Testis (tissue), 3 donors: ENCODE measurements around the gene MSI2. TPM values are rescaled to one million over a fixed set of nuclear protein-coding genes. Genes with fewer than 3 reads are reported as not detected.

Experiments
- DNase-seq: peaks from one replicate; pipeline ENCODE4 v3.0.0-alpha.2; 2019
- H3K27ac ChIP-seq, 2 donors: fragments of 200-600 bp; sonication (generic); one replicate each; pipeline ENCODE4 v1.5.1; 2019
- H3K27me3 ChIP-seq: fragments of 200-600 bp; sonication (generic); one replicate; pipeline ENCODE4 v1.5.1; 2019
- H3K36me3 ChIP-seq: fragments of 200-600 bp; sonication (generic); one replicate; pipeline ENCODE4 v1.5.1; 2017; ENCODE audit warnings: low read depth; ENCODE audit errors: missing control alignments
- H3K4me1 ChIP-seq: fragments of 200-600 bp; sonication (generic); one replicate; pipeline ENCODE4 v1.5.1; 2019
- H3K4me3 ChIP-seq, 2 donors: fragments of 200-600 bp; sonication (generic); one replicate each; pipeline ENCODE4 v1.5.1; 2017 to 2019
- H3K9me3 ChIP-seq: fragments of 200-600 bp; sonication (generic); one replicate; pipeline ENCODE4 v1.5.1; 2017
- CTCF ChIP-seq, 3 experiments: fragments of 450-650 bp in 2 of 3; fragments of 200-600 bp in 1 of 3; sonication (generic) in 1 of 3; IDR thresholded peaks; one replicate each; pipeline ENCODE4 v1.5.1; 2016 to 2019; ENCODE audit warnings: antibody characterized with exemption in 3 of 3, mild to moderate bottlenecking in 2 of 3, moderate library complexity in 1 of 3
- POLR2A ChIP-seq: fragments of 450-650 bp; IDR thresholded peaks from one replicate; pipeline ENCODE4 v1.6.1; 2017; ENCODE audit warnings: antibody characterized with exemption, mild to moderate bottlenecking, moderate library complexity
- WGBS, 2 donors: methylation state at CpG; one replicate each; pipeline ENCODE4 v1.1.5; 2018; 5-methylcytosine and 5-hydroxymethylcytosine counted together
- intact Hi-C: fragments of 100-400 bp; cut with DNase I; formaldehyde crosslinking; loops from one replicate; pipeline ENCODE4 v1.15.1; 2023; ENCODE audit warnings: low total_unique reads
- polyA plus RNA-seq: library from polyadenylated mRNA; stranded (reverse); fragments of 350-450 nt; fragmentation: Illumina TruSeq; extraction: RNeasy Lipid Tissue Mini Kit (QIAGEN cat#74804); gene quantifications from one replicate; pipeline ENCODE4 v1.2.3, GENCODE V29; 2014; ENCODE audit warnings: low read depth, low replicate concordance; ENCODE audit not compliant: insufficient read depth
- total RNA-seq, 2 donors: library from RNA; depleted of rRNA; stranded (reverse); fragments of >200 nt; gene quantifications; one replicate each; pipeline ENCODE4 v1.2.3, GENCODE V29; 2016

The MSI2 gene
- total and polyA plus RNA-seq, 3 donors from 2014 or later: 46.5 to 106 (median 76.6) TPM

- no peak for DNase-seq
- WGBS, 2 donors: 91 to 97% methylated on average over 4 of the region's 4 CpGs
- Histone ChIP-seq H3K4me3 (no peak overlapping the region), H3K27me3 (no peaks in the 10 kb centered on the region), H3K27ac (no peak overlapping the region), H3K4me1 (no peaks in the 10 kb centered on the region), H3K9me3 (no peaks in the 10 kb centered on the region), H3K36me3 (no peaks in the 10 kb centered on the region)
- TF ChIP-seq CTCF (IDR thresholded peaks at IDR 0.05): no peak
- TF ChIP-seq POLR2A: no peak
- intact Hi-C loops: no loop called here
Measured at GRCh38 chr17:57586742-57587141, 330.4 kb downstream of the MSI2 start.

- H3K36me3 ChIP-seq: no peaks in the 10 kb centered on the region
- H3K27me3 ChIP-seq: no peaks in the 10 kb centered on the region
- no peak overlapping the region for H3K4me3 ChIP-seq
- TF ChIP-seq POLR2A: no peak
- TF ChIP-seq CTCF (IDR thresholded peaks at IDR 0.05): no peak
- no peak for DNase-seq
- H3K9me3 ChIP-seq: no peaks in the 10 kb centered on the region
- H3K4me1 ChIP-seq: no peaks in the 10 kb centered on the region
- intact Hi-C loops: no loop called here
- H3K27ac ChIP-seq: no peak overlapping the region
- WGBS, 2 donors: 83 to 92% methylated on average over 14 to 16 of the region's 16 CpGs
Measured at GRCh38 chr17:57587193-57587969, 331.1 kb downstream of the MSI2 start.

DNA sequence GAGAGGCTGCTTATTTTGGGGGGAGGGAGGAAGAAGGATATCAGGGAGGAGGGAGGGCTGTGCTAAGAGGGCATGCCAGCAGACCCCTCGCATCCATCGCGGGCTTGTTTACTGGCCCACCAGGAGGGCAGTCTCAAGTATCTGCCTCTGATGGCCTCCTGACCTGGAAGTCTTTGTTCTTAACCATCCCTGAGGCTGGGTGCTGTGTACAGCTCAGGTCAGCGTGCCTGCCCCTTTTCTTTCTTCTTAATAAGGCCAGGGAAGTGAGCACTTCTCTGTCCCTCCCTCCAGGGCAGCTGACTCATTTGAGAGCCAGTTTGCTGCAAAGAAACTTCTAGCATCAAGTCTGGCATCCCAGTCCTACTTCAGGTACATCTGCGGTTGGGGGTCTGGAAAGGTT is 331.8 kb downstream of the MSI2 start:
- intact Hi-C loops: no loop called here
- no peak overlapping the region for H3K4me3 ChIP-seq
- H3K36me3 ChIP-seq: no peaks in the 10 kb centered on the region
- 90% methylated on average over 5 of the region's 5 CpGs for WGBS, 2 donors
- no peaks in the 10 kb centered on the region for H3K4me1 ChIP-seq
- no peaks in the 10 kb centered on the region for H3K9me3 ChIP-seq
- no peak for DNase-seq
- no peak overlapping the region for H3K27ac ChIP-seq
- TF ChIP-seq POLR2A: no peak
- no peak for TF ChIP-seq CTCF (IDR thresholded peaks at IDR 0.05)
- H3K27me3 ChIP-seq: no peaks in the 10 kb centered on the region

- no peaks in the 10 kb centered on the region for H3K9me3 ChIP-seq
- no peak overlapping the region for H3K27ac ChIP-seq
- TF ChIP-seq POLR2A (no peak), CTCF (IDR thresholded peaks at IDR 0.05) (no peak)
- 88 to 95% methylated on average over 10 to 15 of the region's 15 CpGs for WGBS, 2 donors
- intact Hi-C loops: loop anchor here (10.0 kb wide), 1 partner anchor 155 kb away; the partner anchor contains the start of gene CCDC182
- no peaks in the 10 kb centered on the region for H3K4me1 ChIP-seq
- no peaks in the 10 kb centered on the region for H3K27me3 ChIP-seq
- no peak overlapping the region for H3K4me3 ChIP-seq
- no peak for DNase-seq
- no peaks in the 10 kb centered on the region for H3K36me3 ChIP-seq
Measured at GRCh38 chr17:57589151-57590034, 333.1 kb downstream of the MSI2 start.
